BE2C (cell line): ENCODE data around the gene FICD.

Experiments
- DNase-seq: peaks from one replicate; pipeline ENCODE4 v3.0.0-alpha.2; 2020
- H3K27me3 ChIP-seq: fragments of 250-450 bp; sonication (Bioruptor Pico); 2 replicates; pipeline ENCODE4 v1.5.1; 2020; ENCODE audit warnings: mild to moderate bottlenecking
- H3K36me3 ChIP-seq: fragments of 250-450 bp; sonication (Bioruptor Pico); 2 replicates; pipeline ENCODE4 v1.5.1; 2020; ENCODE audit warnings: mild to moderate bottlenecking
- H3K4me1 ChIP-seq: fragments of 250-450 bp; sonication (Bioruptor Pico); 2 replicates; pipeline ENCODE4 v1.5.1; 2020
- H3K4me3 ChIP-seq: 2 replicates; pipeline ENCODE4 v1.5.1; 2011; ENCODE audit warnings: low read depth, low read length
- H3K9me3 ChIP-seq: fragments of 250-450 bp; sonication (Bioruptor Pico); 2 replicates; pipeline ENCODE4 v1.5.1; 2020
- CTCF ChIP-seq: IDR thresholded peaks from 2 replicates; pipeline ENCODE4 v1.5.1; 2012; ENCODE audit warnings: mild to moderate bottlenecking, low read depth, low read length

The FICD gene

GRCh38 chr12:108477055-108477880 lies 37.8 kb upstream of the FICD start:
- Histone ChIP-seq H3K36me3 (no peaks in the 10 kb centered on the region), H3K4me1 (no peaks in the 10 kb centered on the region), H3K9me3 (no peaks in the 10 kb centered on the region), H3K27me3 (no peaks in the 10 kb centered on the region), H3K4me3 (no peak overlapping the region)
- no peak for DNase-seq
- TF ChIP-seq CTCF: no peak

- no peaks in the 10 kb centered on the region for H3K9me3 ChIP-seq
- no peak for TF ChIP-seq CTCF
- DNase-seq: no peak
Observed at GRCh38 chr12:108477881-108478259, 37.2 kb upstream of the FICD start.

GRCh38 chr12:108478611-108479206 lies 36.4 kb upstream of the FICD start:
- no peak for DNase-seq
- H3K36me3 ChIP-seq: no peaks in the 10 kb centered on the region

More at GRCh38 chr12:108477881-108478259, 37.2 kb upstream of the FICD start:
- H3K36me3 ChIP-seq: no peaks in the 10 kb centered on the region
- no peaks in the 10 kb centered on the region for H3K27me3 ChIP-seq
- no peak overlapping the region for H3K4me3 ChIP-seq
- H3K4me1 ChIP-seq: no peaks in the 10 kb centered on the region

GRCh38 chr12:108479364-108480070 lies 35.6 kb upstream of the FICD start:
- H3K4me3 ChIP-seq: no peak overlapping the region
- H3K9me3 ChIP-seq: no peaks in the 10 kb centered on the region
- no peaks in the 10 kb centered on the region for H3K36me3 ChIP-seq
- TF ChIP-seq CTCF: no peak
- H3K4me1 ChIP-seq: peaks cover 2% of the 10 kb centered on the region; the same call in 1 of the 2 replicates
- no peaks in the 10 kb centered on the region for H3K27me3 ChIP-seq
- no peak for DNase-seq

More at GRCh38 chr12:108478611-108479206, 36.4 kb upstream of the FICD start:
- no peaks in the 10 kb centered on the region for H3K9me3 ChIP-seq
- H3K4me1 ChIP-seq: peaks cover 2% of the 10 kb centered on the region; the same call in 1 of the 2 replicates
- TF ChIP-seq CTCF: no peak
- H3K4me3 ChIP-seq: no peak overlapping the region
- H3K27me3 ChIP-seq: no peaks in the 10 kb centered on the region

GRCh38 chr12:108482717-108483212 lies 32.3 kb upstream of the FICD start:
- Histone ChIP-seq H3K9me3 (no peaks in the 10 kb centered on the region), H3K27me3 (no peaks in the 10 kb centered on the region), H3K4me1 (peaks cover 2% of the 10 kb centered on the region; the same call in 1 of the 2 replicates), H3K4me3 (no peak overlapping the region), H3K36me3 (no peaks in the 10 kb centered on the region)
- TF ChIP-seq CTCF: no peak
- no peak for DNase-seq
